Stimulated activated CD4-positive, alpha-beta T cell treated with anti-CD3 and anti-CD28 coated beads, TNF-alpha, amount 100 ng/mL, for 24 hours (primary cell): ENCODE data around the gene TWIST1.

Experiments used
- DNase-seq, 3 experiments: peaks; one replicate each; pipeline ENCODE4 v3.0.0-alpha.2; 2020; ENCODE audit warnings: low read depth in 3 of 3

TWIST1 gene

DNA sequence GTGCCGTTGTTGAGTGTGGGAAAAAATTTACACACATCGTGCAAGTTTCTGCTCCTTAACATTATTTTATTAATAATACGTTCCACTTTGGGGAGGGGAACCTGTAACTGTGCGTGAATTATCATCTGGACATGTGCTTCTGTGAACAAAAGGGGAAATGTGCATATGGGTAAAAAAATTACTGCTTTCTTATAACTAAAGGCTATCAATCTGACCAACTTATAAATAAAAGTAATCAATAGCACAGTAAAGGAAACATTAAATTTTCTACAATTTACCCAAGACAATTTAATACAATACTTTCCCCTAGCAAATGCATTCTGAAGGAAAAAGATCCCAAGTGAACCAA lies 4.5 kb downstream of the TWIST1 start:
- DNase-seq: no peak

DNA sequence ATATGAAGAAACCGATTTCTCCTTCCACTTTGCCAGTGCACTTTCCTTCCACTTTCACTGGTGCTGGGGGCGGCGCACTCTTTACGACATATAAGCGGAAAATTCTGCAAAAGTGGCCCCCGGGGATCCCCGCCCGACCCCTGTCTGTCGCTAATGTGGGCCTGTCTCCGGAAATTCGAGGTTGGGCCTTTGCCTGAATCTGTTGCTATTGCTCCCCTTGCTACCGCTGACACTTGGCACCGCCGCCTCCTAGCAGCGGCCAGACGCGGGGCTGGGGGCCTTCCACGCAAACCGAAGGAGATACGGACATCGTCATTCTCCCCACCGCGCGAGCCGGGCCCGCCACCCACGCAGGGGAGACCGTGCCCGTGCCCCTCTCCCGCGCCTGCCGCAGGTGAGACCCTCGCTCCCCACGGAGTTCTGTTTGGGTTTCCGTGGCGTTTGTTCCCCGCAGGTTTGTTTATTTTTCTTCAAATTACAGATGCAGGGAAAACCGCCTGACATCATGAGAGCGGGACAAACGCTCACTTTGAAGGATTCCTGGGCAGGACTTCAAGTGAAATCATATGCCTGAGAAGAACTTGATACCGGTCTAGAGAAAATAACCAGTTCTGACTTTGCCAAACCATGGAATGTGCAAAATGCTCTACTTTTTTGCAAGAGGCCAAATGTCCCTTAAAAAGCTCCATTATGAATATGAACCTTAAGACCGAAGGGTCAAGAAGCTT lies 5.0 kb downstream of the TWIST1 start:
- no peak for DNase-seq

DNA sequence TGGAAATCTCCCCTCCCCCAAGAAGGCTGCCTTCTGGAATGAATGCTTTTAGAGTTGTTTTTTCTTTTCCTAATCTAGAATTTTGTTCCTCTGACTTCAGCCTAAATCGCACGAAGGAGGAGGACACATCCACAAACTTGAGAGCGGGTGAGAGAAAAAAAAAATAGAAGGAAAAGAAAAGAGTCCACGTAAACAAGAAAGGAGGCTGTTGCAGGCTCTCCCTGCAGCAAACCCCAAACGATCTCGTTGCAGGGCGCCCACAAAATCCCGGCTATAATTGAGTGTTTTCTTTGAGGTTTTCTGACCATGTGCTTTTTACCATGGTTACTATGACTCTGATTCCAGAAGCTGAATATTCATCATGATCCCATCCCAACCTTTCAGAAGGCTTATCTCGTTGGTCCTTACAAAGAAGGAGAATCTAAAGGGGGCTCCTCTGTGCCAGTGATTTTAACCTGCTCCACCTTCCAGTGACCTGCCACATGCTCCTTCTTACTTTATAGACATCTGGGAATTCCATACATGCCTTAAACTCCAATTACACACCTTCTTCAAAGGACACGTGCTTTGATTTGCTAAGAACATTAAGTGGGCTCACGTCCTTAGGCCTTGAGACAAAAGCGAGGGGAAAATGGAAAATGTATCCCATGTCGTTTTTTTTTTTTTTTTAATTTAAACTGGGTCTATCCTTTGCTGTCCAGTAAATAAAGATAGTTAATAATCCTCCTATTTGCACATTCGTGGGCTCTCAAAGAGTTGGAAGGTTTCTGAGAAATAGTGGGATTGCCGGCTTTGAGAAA lies 5.8 kb downstream of the TWIST1 start:
- no peak for DNase-seq

DNA sequence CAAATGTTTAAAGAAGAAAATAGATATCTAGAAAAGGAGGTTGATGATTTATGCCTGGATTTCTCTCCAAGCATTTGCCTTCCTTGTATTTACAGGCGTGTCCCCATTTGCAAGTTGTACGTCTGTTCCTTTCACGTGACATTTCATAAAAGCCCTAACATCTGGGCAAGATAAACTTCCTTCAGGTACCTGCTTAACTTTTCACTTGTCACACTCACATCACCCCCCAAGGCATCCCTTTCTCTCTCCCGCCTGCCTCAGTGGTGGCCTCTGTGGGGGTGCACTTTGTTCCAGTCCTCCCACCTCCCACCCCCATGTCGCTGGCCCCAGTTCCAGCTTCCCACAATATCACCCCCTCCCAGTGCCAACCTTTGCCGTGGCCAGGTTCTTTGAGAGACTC lies 6.7 kb downstream of the TWIST1 start:
- DNase-seq: no peak

DNA sequence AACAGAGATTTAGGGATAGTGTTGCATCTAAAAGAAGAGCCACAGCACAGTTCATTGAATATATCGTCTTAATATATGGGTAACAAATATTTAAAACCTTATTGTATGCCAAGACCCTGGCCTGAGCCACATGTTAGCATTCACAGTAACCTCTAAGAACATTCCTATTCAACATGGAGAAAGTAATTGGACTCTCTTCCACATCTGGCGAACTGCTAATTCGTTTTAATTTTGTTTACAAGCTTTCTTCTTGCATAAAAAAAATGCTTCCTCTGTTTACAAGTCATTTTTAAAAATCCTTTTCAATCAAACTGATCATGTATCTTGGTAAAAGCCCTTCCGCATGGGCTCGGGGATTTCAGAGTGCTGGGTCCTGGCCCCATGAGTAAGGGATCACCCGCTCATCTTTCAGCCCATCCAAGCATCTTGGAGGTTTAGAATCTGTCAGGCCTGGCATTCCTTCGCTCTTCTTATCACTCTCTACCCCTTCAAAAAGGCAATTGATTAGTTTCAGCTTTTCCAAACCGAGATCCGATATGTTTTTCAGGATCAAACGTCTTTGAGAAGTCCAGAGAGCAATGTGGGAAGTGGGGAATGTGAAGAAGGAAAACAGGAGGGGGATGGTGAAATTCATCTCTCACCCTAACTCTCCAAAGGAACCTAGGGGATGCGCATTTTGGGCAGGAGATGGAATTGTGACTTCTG lies 7.3 kb downstream of the TWIST1 start:
- no peak for DNase-seq

DNA sequence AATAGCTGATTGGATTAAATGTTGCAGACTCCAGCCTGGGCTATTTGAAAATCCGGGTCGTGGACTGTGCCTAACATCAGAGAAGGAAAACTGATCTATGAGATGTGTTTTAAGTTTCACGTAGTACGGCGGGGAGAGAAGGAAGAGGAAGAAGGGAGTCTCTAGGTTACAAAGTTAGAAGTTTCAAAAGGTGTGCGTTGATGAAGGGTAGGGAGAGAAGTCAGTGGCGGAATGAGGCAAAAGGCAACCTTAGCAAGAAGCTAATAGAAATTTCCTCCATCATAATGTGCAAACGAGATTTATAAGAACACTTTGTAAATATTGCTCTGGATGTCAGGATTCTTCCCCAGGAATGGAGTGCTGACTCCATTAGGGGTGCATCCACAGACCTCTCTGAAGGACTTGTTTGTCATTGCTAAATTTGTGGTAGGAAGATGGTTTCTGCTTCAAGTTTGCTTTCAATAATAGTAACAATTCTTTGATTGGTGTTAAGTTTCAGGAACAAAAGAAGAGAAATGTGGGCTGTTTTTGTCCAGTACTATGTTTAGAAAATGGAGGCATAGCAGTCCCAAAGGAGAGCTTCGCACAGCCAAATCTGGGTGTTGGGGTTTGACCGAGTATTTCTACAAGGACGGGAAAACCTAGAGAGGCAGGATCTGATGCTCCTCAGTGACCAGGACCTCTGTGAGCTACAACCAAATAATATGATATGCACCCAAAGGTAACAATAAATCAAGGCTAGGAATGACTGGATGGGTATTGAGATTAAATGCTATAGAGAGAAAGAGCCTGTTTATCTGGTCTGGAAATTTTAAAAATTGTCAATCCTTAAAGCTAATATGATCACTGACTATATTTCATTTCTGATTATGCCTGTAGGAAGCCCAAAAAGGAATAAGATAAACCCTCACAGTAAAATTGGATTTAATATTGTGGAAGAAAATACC lies 8.2 kb downstream of the TWIST1 start:
- DNase-seq: no peak

DNA sequence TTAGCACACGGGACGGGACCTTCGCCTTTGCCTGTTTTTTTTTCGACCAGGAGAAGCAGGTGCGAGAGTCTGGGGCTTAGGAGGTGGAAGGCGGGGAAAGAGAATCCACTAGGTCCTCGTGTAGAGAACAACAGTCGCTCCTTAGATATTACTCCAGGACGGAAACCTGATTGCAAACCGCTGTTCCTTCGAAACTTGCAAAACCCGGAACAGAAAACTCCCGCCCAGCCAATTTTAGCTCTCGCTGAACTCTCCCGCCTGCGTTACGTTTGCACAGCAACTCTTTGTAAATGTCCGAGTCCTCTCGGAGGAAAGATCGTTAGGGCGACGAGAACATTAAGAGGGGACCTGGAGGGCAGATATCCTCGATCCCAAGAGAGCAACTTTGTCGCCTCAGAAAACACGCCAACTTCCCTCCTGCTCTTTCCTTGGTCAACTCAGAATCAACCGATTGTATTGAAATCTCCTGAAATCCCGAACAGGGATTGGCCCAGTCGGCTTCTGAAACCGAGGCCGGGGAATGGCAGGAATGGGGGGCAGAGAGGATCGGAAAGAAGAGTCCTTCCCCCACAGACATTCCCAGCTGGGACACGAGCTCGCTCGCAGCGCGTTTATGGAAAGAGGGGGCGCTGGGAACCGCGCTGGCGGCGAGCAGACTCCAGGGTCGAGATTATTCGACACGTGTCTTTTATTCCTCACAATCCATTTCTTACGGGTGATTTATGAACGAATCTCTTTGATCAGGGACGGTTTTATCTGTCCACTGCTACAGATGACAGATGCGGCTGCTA lies 9.9 kb downstream of the TWIST1 start:
- DNase-seq: no peak

DNA sequence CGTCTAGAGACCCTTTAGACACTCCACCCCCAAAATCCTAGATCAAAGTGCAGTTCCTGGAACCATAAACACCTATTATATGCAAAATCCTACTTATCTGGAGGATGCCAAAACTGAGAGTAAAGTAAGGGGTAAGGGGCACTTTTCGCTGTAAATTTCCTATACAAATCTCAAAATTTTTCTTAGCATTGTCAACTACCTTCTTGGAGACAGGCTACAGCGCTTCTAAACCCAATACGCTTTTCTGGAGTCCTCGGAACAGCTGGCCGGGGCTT lies 10.4 kb downstream of the TWIST1 start:
- no peak for DNase-seq

DNA sequence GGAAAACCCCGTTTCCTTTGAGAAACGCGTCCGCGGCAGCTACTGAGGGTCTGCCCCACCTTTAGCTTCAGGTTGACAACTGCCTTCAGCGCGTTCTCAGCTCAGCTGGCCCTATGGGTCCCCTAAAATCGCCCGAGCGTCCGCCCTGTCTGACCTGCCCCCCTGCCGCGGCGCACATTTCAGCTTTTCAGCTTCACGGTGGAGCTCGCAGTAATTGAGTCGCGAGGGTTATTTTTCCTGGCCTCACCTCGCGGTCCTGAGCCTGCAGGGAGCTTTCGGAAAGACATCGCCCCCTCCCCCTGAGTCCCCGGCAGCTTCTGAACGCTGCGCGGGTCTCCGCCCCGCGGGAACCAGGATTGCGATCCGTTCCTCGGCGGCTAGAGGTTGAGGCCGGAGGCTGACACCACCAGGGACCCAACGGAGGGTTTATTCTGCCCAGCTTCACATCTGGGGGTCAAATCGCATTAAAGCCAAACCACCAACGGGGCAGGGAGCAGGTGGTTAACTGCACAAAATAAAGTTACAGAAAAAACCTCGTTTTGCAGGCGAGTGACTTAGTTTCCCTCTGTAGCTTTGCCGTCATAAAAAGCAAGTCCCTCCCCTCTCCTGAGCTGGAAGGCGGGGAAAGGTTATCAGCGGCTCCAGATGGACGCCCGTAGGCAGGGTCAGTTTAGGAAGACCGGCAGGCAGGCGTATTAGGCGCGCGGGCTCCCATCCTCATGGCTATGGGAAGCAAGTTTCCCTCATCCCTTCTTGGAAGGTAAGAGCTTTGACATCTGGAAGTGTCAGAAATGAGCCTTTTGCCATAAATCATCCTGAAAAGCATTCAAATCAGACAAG lies 11.0 kb downstream of the TWIST1 start:
- no peak for DNase-seq

DNA sequence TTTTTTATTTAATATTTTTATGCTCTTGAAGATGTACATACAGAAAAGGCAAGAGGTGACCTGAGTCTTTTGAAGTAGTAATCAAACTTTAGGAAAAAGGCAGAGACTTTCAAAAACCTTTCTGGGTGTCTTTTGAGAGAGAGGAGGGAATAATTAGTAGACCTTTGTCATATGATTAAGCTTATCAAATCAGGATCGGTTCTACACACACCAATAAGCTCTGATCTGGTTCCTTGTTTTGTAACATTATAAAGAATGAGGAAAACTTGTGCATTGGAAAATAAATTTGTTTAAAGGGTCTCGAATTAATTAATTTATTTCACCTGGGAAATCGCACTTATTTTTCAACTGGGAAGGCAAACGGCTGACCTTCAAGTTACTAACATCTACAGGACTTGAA lies 11.9 kb downstream of the TWIST1 start:
- no peak for DNase-seq

DNA sequence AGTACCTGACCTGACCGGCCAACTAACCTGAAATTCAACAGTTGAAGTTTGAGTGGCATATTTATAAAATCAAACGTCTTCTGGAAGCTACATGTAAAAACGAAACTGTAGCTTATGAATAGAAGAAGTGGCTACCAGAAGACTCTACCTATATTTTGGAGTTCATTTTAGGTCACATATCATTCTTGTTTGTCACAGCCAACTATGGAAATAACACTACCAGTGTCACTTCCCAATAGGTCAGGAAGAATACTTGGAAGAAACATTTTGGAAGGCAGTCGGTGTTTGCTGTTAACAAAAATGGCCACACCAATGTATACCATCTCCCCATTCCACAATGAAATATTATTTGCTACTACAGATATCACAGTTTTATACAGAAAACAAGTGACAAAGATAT lies 12.6 kb downstream of the TWIST1 start:
- no peak for DNase-seq

DNA sequence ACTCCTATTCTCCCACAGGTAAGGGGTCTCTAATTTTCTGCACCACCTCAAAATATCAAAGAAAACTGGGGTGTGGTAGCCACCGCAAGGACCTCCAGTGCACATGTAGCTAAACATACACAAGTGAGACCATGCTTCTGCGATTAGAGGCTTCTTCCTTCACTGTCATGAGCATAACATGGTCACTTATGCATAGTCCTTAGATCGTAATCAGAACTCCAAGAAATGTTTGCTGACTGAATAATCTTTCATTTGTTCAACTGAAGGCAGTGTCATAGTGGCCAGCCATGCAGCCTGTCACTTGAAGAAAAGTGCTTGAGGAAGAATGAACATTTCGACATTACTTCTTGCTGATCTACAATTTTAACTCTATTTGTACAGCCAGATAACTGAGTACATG lies 14.6 kb downstream of the TWIST1 start:
- DNase-seq: no peak

DNA sequence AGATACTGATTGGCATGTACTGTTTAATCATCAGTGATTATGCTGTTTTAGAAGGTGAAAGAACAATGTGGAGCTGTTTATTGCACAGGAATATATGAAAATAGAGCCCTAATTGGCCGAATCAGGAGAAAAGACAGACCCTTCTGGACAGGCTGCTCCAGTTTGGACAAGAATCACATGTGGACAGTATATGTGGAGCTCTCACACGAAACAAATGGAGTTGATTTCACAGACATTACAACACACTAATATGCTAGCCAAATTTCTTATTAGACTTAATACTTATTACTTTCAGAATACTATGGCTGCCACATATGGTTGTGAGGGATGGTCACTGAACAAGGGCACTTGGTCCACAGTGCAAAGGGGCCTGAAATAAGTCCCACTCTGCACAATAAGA lies 15.5 kb downstream of the TWIST1 start:
- DNase-seq: no peak

DNA sequence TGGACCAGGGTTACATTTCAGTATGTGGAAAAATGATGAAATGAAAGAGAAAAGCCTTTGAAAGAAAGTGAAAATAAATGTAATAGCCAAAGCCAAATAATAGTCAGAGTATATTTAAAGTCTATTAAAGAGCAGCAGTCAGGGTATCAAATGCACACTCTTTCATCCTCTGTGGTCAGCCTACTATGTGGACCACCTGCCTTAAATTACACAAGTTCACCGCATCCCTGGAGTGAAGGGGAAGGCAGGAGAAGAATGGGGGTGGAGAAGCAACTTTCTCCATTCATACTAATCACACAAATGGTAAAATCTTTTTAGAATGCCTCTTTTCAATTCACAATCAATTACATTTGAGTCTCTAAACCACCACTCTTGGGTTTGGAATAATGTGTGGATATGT lies 16.0 kb downstream of the TWIST1 start:
- DNase-seq: no peak

DNA sequence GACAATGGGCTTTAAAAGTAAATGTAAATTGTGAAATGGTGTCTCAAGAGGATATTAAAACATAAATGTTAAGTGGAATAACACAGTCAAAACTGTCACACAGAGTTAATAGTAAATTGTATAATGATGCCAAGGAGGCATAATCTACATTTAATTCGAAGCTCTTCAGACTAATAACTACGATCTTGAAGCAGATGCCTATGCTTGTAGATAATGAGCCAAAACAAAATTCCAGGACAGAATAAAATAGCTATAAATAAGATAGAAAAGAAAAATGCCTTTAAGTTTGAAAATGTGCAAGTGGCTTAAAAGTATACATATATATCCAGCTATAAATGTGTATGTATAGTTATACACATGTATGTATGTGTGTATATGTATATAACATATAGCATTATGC lies 17.5 kb downstream of the TWIST1 start:
- DNase-seq: no peak

DNA sequence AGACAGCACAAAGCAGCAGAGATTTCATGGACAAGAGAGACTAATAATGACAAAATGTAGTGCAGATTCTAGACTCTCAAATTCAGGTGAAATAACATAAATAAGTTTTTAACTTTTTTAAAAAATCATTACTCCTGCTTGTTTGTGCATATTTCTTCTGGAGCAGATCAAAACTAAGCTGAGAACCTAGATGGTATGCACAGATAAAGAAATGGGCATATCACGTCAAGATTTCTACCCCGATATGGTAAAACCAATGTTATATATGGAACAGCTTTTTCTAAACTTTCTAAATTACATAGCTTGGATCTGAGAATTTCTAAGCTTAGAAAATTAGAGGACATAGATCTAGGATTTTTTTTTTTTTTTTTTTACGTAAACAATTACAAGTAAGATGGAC lies 18.2 kb downstream of the TWIST1 start:
- DNase-seq: no peak

DNA sequence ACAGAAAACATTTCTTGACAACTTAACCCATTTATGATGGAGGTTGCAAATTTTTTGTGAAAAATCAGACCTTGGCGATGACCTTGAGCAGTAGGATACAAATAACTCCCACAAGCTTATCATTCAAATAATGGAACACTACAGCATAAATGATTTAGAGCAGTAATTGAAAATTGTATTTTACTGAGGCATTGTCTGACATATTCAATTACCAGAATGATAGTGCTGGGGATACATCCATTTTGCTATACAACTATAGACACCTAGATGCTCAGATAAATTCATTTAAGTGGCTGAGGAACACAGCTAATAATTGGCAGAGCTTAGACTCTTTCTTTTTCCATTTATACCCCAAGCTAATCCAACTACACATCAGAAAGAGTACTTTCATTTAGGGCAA lies 18.9 kb downstream of the TWIST1 start:
- no peak for DNase-seq

DNA sequence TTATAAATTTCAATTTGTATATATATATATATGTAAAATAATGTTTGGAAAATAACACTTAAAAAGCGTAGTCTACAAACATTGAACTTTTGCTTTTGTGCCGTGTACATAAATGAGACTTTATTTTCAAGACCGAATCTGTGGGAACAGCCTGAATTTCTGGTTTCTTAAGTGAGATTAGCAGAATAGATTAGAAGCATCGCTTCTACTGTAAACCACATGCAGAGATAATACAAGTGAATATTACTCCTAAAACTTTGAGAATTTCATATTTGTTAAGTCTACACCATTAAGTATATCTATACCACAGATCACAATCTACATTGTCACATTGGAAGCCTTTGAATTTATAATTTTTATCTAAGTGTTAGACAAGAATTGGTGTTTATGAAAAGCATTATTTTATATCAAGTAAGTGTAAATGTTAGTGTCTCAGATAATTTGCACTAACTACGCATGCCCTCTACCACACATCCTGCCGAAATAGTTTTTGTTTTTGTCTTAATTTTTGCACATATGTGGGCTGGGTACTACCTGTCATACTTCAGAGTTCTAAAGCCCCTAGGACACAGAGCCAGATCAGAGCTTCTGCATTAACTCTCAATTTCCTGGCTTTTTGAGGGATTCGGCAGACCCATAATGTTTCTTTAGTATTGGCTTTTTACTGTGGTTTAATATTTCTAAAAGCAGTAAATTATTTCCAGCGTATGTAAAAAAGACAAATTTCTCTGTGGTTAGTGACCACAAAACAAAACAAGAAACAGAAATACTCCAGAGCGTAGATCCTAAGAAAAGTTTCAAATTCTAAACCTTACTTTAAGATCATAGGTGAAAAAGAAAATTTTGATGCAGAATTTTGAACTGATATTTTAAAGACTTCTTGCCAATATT lies 20.0 kb downstream of the TWIST1 start:
- no peak for DNase-seq

DNA sequence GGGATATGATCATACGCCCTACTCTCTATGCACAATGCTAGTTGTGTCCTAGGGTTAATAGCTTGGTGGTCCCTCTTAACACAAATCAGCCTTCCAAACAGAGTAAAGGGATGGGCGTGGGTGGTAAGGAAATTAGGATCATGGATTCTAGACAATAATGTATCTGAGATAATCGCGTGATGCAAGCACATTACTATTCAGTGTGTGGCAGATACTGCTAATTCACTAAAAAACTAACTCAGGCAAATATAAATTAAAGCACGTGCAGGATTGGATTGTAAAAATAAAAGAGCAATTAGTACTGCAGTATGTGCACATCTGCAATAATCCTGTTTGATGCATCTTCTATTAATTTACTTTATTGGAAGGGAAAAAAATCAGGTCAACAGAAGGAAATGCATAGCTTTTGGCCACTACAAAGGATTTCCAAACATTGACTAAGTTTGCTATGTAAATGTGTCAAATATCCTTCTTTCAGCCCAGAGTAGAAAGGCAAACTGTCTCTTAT lies 22.0 kb downstream of the TWIST1 start:
- no peak for DNase-seq
